Lung microvascular endothelial cell (primary cell): ENCODE data around the gene LRRC37A3. TPM values are rescaled to one million over a fixed set of nuclear protein-coding genes. Genes with fewer than 3 reads are reported as not detected.
"Not testable (repeated sequence)": the region's sequence is repeated elsewhere in the genome, so short reads cannot be mapped to it uniquely, and the experiment has no call there.

ENCODE experiments used
- DNase-seq, 2 donors: peaks; one replicate each; pipeline versions ENCODE4 v3.0.0 to v3.0.0-alpha.2; 2010; ENCODE audit warnings: low read depth in 2 of 2
- total RNA-seq: library from RNA; depleted of rRNA; stranded (reverse); fragments of >200 nt; gene quantifications from 2 replicates; pipeline ENCODE4 v1.2.1, GENCODE V29; 2014

The LRRC37A3 gene
- total RNA-seq = 4.1 and 8.3 TPM in 2 replicates

- peak; percentile 93 to 95 for DNase-seq
Observed at GRCh38 chr17:64919289-64920025, at the start of gene LRRC37A3. TSS of gene LRRC37A3 (minus strand) at chr17:64919478. CDS start at chr17:64897257, 22,221 bp downstream.

GRCh38 chr17:64965873-64966287, 46.6 kb upstream of the LRRC37A3 start:
- peak; percentile 88 for DNase-seq

GRCh38 chr17:64965256-64965872, 46.1 kb upstream of the LRRC37A3 start:
- not testable (repeated sequence) for DNase-seq

GRCh38 chr17:64964796-64965195, 45.5 kb upstream of the LRRC37A3 start:
- DNase-seq = no peak

GRCh38 chr17:64963814-64964213, 44.5 kb upstream of the LRRC37A3 start:
- not testable (repeated sequence) for DNase-seq

- peak; percentile 58 to 76 for DNase-seq
Observed at GRCh38 chr17:64961563-64962378, 42.5 kb upstream of the LRRC37A3 start.

- DNase-seq = no peak
Observed at GRCh38 chr17:64951877-64952276, 32.6 kb upstream of the LRRC37A3 start.

GRCh38 chr17:64950871-64951270, 31.6 kb upstream of the LRRC37A3 start:
- DNase-seq = peak in 1 of 2 donors; percentile 81

- DNase-seq = no peak
Observed at GRCh38 chr17:64947152-64947551, 27.9 kb upstream of the LRRC37A3 start.

- DNase-seq = no peak
Observed at GRCh38 chr17:64941761-64942160, 22.5 kb upstream of the LRRC37A3 start.

- no peak for DNase-seq
Observed at GRCh38 chr17:64941045-64941444, 21.8 kb upstream of the LRRC37A3 start.

- no peak for DNase-seq
Observed at GRCh38 chr17:64940055-64940454, 20.8 kb upstream of the LRRC37A3 start.

- DNase-seq = peak; percentile 66 to 71
Observed at GRCh38 chr17:64938925-64939474, 19.7 kb upstream of the LRRC37A3 start.

- no peak for DNase-seq
Observed at GRCh38 chr17:64938290-64938689, 19.0 kb upstream of the LRRC37A3 start.

- no peak for DNase-seq
Observed at GRCh38 chr17:64936117-64936516, 16.8 kb upstream of the LRRC37A3 start.

GRCh38 chr17:64934284-64934778, 15.1 kb upstream of the LRRC37A3 start:
- DNase-seq = not testable (repeated sequence)

GRCh38 chr17:64932850-64933249, 13.6 kb upstream of the LRRC37A3 start:
- DNase-seq = not testable (repeated sequence)

- DNase-seq = not testable (repeated sequence)
Observed at GRCh38 chr17:64930374-64930773, 11.1 kb upstream of the LRRC37A3 start.

- not testable (repeated sequence) for DNase-seq
Observed at GRCh38 chr17:64929419-64930209, 10.3 kb upstream of the LRRC37A3 start.

GRCh38 chr17:64928701-64929100, 9.4 kb upstream of the LRRC37A3 start:
- DNase-seq = not testable (repeated sequence)

GRCh38 chr17:64927444-64927843, 8.2 kb upstream of the LRRC37A3 start:
- peak; percentile 72 to 82 for DNase-seq
